Sigmoid colon (tissue), 4 donors: ENCODE results near the gene ANTXR1.

Experiments used
- EP300 ChIP-seq, 4 donors: sonication (generic); formaldehyde crosslinking; IDR thresholded peaks; one replicate each; pipeline ENCODE4 v1.6.1; 2017; ENCODE audit warnings: antibody characterized with exemption in 4 of 4
- POLR2A ChIP-seq, 2 donors: fragments of 450-650 bp; IDR thresholded peaks; one replicate each; pipeline ENCODE4 v1.6.1; 2016; ENCODE audit warnings: antibody characterized with exemption in 2 of 2, mild to moderate bottlenecking in 2 of 2, moderate library complexity in 2 of 2
- TF ChIP-seq, protein P1 (sequence below), 4 experiments: fragments of 450-650 bp in 3 of 4; fragments of 200-600 bp in 1 of 4; IDR thresholded peaks; one replicate each; pipeline ENCODE4 v1.5.1; 2016 to 2019; ENCODE audit warnings: antibody characterized with exemption in 4 of 4, mild to moderate bottlenecking in 3 of 4, moderate library complexity in 2 of 4

DNA sequence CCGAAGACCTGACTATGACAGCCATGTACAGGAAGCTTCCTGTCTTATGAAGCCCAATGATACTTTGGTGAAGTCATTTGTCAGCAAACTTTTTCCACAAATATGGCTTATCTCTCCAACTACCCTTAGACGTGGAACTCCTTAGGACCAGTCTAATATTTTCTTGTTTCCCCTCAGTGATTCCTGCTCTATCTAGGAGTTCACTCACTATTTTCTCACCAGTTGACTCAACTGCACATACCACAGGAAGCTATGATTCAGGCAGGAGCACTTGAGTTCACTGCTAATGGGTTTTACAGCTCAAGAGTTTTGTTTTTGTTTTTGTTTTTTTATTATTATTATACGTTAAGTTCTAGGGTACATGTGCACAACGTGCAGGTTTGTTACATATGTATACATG lies 109.3 kb downstream of the ANTXR1 start:
- TF ChIP-seq, protein P1, sequence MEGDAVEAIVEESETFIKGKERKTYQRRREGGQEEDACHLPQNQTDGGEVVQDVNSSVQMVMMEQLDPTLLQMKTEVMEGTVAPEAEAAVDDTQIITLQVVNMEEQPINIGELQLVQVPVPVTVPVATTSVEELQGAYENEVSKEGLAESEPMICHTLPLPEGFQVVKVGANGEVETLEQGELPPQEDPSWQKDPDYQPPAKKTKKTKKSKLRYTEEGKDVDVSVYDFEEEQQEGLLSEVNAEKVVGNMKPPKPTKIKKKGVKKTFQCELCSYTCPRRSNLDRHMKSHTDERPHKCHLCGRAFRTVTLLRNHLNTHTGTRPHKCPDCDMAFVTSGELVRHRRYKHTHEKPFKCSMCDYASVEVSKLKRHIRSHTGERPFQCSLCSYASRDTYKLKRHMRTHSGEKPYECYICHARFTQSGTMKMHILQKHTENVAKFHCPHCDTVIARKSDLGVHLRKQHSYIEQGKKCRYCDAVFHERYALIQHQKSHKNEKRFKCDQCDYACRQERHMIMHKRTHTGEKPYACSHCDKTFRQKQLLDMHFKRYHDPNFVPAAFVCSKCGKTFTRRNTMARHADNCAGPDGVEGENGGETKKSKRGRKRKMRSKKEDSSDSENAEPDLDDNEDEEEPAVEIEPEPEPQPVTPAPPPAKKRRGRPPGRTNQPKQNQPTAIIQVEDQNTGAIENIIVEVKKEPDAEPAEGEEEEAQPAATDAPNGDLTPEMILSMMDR (IDR thresholded peaks at IDR 0.05): no peak
- TF ChIP-seq POLR2A (IDR thresholded peaks at IDR 0.05) (no peak), EP300 (IDR thresholded peaks at IDR 0.05) (no peak)
